Heart left ventricle (tissue), 13 donors: Measurements from ENCODE around the gene REXO2.

Experiments used
- POLR2A ChIP-seq, 2 donors: fragments of 450-650 bp; IDR thresholded peaks; one replicate each; pipeline ENCODE4 v1.6.1; 2017; ENCODE audit warnings: antibody characterized with exemption in 2 of 2, mild to moderate bottlenecking in 2 of 2, moderate library complexity in 2 of 2
- TF ChIP-seq, protein P1 (sequence below), 12 donors: fragments of 200-600 bp; sonication (generic) in 4 of 12; IDR thresholded peaks; one replicate each; pipeline versions ENCODE4 v1.5.0 to v1.8.0; 2018 to 2022; ENCODE audit warnings: antibody characterized with exemption in 12 of 12, mild to moderate bottlenecking in 5 of 12
- donor health status: ischemic (EF 13 %, LVEDD 7.1; RV severe dilation, severe dysfunction).
- donor health status: DM: no; HTN: yes; CAD: no.
- donor health status: DM: no; HTN: no; CAD: no.
- donor health status: ischemic (EF 25% LVEDD 6.9; RV normal size, moderate dysfunction).
- donor health status: ischemic (EF 25% LVEDD 5.7; RV mildly dilated, moderate dysfunction).
- donor health status: ischemic (EF 35%, LVEDD 5.7; RV mildly dilated, moderate dysfunction).
- donor health status: nonischemic (EF 11% LVEDD 7.7; RV severe dilation, severe dysfunction).
- donor health status: DM: yes; HTN: yes; CAD: no.
- donor health status: PGD.
- donor health status: ischemic (EF 29% LVEDD 5.4; RV normal size, mild dysfunction).
- donor health status: nonischemic (EF 23%, LVEDD 6.1; RV moderate dilation, normal function).

DNA sequence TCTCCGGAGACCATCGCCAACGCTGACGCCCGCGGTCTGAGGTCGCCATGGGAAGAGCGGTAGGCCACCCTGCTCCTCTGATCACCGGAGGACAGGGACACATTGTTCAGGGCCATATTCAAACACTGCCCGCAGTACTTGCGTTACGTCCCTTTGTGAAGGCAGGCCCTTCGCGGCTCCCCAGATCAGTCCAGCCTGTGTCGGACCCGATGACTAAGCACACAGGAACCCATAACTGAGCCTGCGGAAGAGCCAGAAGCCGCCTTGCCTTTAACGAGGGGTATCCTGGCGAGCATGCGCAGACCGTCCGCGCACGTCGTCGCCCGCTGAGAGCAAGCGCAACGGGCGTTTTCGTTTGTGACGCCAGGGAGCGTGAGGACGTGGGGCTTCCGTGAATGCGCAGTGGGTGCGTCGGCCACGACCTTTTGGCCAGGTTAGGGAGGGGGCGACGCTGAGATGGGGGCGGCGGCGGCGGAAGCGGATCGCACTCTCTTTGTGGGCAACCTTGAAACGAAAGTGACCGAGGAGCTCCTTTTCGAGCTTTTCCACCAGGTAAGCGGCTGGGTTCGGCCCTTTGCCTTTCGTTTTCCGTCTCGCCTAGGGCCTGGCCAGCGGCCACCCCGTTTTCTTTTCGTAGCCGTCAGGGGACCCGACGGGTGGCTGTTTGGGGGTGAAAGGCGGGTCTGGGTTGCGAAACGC, 38.9 kb upstream of the REXO2 start, which contains the start of the genes C11orf71 and RBM7:
- TF ChIP-seq, protein P1, sequence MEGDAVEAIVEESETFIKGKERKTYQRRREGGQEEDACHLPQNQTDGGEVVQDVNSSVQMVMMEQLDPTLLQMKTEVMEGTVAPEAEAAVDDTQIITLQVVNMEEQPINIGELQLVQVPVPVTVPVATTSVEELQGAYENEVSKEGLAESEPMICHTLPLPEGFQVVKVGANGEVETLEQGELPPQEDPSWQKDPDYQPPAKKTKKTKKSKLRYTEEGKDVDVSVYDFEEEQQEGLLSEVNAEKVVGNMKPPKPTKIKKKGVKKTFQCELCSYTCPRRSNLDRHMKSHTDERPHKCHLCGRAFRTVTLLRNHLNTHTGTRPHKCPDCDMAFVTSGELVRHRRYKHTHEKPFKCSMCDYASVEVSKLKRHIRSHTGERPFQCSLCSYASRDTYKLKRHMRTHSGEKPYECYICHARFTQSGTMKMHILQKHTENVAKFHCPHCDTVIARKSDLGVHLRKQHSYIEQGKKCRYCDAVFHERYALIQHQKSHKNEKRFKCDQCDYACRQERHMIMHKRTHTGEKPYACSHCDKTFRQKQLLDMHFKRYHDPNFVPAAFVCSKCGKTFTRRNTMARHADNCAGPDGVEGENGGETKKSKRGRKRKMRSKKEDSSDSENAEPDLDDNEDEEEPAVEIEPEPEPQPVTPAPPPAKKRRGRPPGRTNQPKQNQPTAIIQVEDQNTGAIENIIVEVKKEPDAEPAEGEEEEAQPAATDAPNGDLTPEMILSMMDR (IDR thresholded peaks at IDR 0.05) = peak in 2 of 12 donors; percentile 12 to 13
- TF ChIP-seq POLR2A (IDR thresholded peaks at IDR 0.05) = peak in 1 of 2 donors; percentile 92
